WERI-Rb-1 (cell line): ENCODE results near the gene TNFAIP8L2.

Source experiments
- DNase-seq: peaks from one replicate; pipeline ENCODE4 v3.0.0-alpha.2; 2020
- H3K27ac ChIP-seq: fragments of 250-450 bp; sonication (Bioruptor Pico); 2 replicates; pipeline ENCODE4 v1.5.1; 2020; ENCODE audit warnings: mild to moderate bottlenecking, moderate library complexity
- H3K27me3 ChIP-seq: fragments of 250-450 bp; sonication (Bioruptor Pico); 2 replicates; pipeline ENCODE4 v1.5.1; 2021; ENCODE audit warnings: mild to moderate bottlenecking, low read depth, moderate library complexity; ENCODE audit not compliant: insufficient read depth, severe bottlenecking
- H3K36me3 ChIP-seq: fragments of 250-450 bp; sonication (Bioruptor Pico); 2 replicates; pipeline ENCODE4 v1.5.1; 2020; ENCODE audit warnings: mild to moderate bottlenecking, moderate library complexity
- H3K4me3 ChIP-seq: 2 replicates; pipeline ENCODE4 v1.5.1; 2011; ENCODE audit warnings: low read depth, mild to moderate bottlenecking, control low read depth, low read length
- H3K9me3 ChIP-seq: fragments of 250-450 bp; sonication (Bioruptor Pico); 2 replicates; pipeline ENCODE4 v1.5.1; 2021; ENCODE audit warnings: mild to moderate bottlenecking, moderate library complexity; ENCODE audit not compliant: severe bottlenecking
- TF ChIP-seq, protein P1 (sequence below): IDR thresholded peaks from 2 replicates; pipeline ENCODE4 v1.5.1; 2011; ENCODE audit warnings: low read depth, mild to moderate bottlenecking, control low read depth, inconsistent platforms, low read length

Gene TNFAIP8L2

DNA sequence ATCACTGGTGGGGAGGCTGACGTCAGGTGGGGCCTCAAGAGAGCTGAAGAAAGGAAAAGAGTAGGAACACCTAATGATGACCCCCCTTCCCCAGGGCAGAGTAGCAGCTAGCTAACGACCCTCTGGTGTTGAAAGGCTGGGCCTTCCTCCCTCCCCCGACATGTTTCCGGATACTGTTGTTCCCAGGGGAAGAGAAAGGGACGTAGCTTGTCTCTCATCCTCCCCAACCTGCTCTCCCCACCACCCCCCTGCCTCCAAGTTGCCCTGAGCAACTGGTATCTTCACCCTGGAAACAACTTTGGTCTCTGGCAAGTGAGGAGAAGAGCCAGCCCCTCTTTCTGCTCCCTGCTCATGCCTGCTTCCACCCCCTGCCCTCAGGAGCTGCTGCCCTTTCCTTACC lies 12.5 kb upstream of the TNFAIP8L2 start:
- Histone ChIP-seq H3K9me3 (no peaks in the 10 kb centered on the region), H3K36me3 (peaks cover 54% of the 10 kb centered on the region), H3K4me3 (peak overlapping the region; percentile 73), H3K27me3 (no peaks in the 10 kb centered on the region), H3K27ac (peak overlapping the region; percentile 86)
- peak; percentile 54 for DNase-seq
- TF ChIP-seq, protein P1, sequence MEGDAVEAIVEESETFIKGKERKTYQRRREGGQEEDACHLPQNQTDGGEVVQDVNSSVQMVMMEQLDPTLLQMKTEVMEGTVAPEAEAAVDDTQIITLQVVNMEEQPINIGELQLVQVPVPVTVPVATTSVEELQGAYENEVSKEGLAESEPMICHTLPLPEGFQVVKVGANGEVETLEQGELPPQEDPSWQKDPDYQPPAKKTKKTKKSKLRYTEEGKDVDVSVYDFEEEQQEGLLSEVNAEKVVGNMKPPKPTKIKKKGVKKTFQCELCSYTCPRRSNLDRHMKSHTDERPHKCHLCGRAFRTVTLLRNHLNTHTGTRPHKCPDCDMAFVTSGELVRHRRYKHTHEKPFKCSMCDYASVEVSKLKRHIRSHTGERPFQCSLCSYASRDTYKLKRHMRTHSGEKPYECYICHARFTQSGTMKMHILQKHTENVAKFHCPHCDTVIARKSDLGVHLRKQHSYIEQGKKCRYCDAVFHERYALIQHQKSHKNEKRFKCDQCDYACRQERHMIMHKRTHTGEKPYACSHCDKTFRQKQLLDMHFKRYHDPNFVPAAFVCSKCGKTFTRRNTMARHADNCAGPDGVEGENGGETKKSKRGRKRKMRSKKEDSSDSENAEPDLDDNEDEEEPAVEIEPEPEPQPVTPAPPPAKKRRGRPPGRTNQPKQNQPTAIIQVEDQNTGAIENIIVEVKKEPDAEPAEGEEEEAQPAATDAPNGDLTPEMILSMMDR, result no peak

- TF ChIP-seq, protein P1, result no peak
- DNase-seq, result peak; percentile 55
- Histone ChIP-seq H3K4me3 (peak overlapping the region; percentile 73), H3K27ac (peak overlapping the region; percentile 86), H3K27me3 (no peaks in the 10 kb centered on the region), H3K36me3 (peaks cover 47% of the 10 kb centered on the region), H3K9me3 (no peaks in the 10 kb centered on the region)
These were observed 11.8 kb upstream of the TNFAIP8L2 start for GRCh38 chr1:151144474-151145303.

DNA sequence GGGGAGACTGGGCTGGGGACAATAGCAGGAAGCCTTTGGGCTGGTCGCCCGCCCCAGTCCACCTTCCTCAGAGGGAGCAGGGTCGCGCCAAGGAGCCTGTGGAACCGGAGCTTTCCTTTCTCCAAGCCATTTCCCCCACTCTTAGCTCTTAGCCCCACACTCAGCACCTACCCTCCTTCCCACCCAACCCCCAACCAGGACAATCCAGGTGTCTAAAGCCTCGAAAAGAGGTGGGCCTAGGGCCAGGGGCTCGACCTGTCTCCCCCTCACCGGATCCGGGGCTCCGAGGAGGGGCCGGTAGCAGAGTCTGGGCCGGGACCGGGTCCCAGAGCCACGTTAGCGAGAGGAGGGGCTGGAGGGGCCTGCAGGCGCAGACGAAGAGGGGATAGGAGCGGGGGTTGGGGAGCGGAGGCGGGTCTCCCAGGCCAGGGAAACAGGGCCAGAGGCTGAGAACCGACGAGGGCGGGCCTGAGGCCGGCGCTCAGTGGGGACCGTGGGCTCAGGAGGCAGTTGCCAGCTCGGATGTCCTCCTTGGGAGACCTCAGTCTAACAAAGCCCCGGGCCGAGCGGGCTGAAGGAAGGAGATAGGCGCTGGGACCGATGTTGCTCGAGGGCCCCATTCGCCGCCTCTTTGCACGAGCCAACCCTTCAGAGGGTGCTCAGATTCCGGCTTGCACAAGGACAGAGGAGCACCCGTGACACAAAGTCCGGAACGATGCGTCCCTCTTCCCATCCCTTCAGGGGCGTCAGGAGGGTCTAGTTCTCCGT lies 11.0 kb upstream of the TNFAIP8L2 start:
- TF ChIP-seq, protein P1, result no peak
- peak overlapping the region; percentile 73 for H3K4me3 ChIP-seq
- H3K27me3 ChIP-seq, result no peaks in the 10 kb centered on the region
- no peaks in the 10 kb centered on the region for H3K9me3 ChIP-seq
- H3K36me3 ChIP-seq, result peaks cover 39% of the 10 kb centered on the region
- peak; percentile 67 for DNase-seq
- H3K27ac ChIP-seq, result peak overlapping the region; percentile 86

- no peaks in the 10 kb centered on the region for H3K27me3 ChIP-seq
- H3K9me3 ChIP-seq, result no peaks in the 10 kb centered on the region
- DNase-seq, result no peak
- peaks cover 33% of the 10 kb centered on the region for H3K36me3 ChIP-seq
- H3K4me3 ChIP-seq, result peak overlapping the region; percentile 73
- H3K27ac ChIP-seq, result peak overlapping the region; percentile 86
- TF ChIP-seq, protein P1, result no peak
These were observed 10.4 kb upstream of the TNFAIP8L2 start for GRCh38 chr1:151146072-151146411.

DNA sequence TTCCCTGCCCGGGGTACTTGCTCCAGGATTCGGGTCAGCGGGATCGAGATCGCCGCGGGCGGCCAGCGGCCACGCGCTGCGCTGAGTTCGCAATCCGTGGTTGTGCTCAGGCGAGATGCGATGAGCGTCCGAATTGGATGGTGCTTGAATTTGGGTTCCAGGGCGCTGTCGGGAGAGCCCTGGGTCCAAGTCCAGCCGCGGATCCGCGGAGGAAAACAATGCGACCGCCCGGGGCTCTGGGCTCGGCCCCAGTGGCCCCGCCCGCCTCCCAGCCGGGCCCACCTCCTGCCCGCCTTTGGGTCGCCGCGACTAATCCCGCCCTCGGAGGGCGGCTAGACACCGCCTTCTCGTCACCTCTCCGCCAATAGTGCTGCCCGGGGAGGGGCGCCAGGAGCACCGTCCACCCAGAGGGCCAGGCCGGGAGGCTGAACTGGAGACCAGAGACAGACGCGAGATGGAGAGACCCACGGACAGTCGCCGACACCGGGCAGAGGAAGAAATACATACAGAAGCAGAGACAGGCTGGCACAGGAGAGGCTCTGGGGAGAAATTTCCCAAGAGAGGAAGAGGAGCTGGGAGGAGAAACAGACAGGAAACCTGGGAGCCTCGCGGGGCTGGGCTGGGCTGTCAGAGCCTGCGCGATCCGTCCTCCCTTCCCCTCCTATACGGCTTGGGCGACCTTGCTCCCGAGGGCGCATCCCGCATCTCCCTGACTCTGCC lies 9.9 kb upstream of the TNFAIP8L2 start, which contains the start of gene SEMA6C:
SEMA6C (minus strand) TSS at position 220 of the 720 bp plus-strand sequence. CDS start 4,010 bp downstream, outside the sequence.
- H3K4me3 ChIP-seq, result peak within 1 kb of the TSS; percentile 73
- TF ChIP-seq, protein P1, result no peak
- no peaks in the 10 kb centered on the region for H3K9me3 ChIP-seq
- DNase-seq, result peak; percentile 100
- peak within 1 kb of the TSS; percentile 86 for H3K27ac ChIP-seq
- no peaks in the 10 kb centered on the region for H3K27me3 ChIP-seq
- H3K36me3 ChIP-seq, result peaks cover 29% of the 10 kb centered on the region
